NCI-H748 treated with DMSO at 0.1 percent for 48 hours (cell line): ENCODE data around the gene TVP23C.

Source experiments
- DNase-seq: peaks from one replicate; lab custom pipeline; 2025; lab: John Stamatoyannopoulos, UW

TVP23C gene

DNA sequence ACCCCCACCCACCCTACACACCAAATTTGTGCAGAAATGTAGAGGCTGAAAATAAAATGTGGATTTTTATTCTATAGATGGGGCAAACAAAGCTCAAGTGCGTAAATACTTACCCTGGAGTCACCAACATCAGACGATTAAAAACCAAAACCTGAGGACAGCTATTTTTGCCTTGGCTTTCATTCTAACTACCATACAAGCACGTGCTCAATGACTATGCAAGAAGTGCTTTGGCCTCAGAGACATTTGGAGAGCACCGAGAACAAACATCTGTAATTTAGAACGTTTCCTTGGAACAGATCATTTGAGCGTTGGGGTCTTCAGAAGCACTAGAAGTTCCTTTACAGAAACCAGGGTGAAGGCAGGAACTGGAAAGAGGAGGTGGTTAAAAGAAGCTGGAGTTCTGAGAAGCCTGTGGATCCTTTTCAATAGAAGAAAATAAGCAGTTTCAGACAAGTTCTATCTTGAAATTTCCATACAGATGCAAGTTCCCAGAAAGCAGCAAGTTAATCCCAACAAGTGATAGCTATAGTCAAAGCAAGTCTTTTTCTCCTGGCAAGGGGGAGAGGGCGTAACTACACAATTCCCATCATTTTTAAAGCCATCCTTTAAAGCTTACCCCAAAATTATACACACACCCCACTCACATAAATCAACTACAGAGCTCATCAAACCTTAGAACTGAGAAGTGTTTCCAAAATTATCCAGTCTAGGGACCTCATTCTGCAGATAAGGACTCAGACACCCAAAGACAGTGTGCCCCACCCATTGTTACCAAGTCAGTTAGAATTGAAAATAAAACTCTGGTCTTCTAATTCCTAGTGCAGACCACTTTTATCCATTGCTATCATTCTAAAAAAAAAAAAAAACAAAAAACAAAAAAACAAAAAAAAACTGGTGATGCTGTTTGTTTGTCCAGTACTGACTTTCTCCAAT is 66.3 kb downstream of the TVP23C start:
- DNase-seq: no peak

DNA sequence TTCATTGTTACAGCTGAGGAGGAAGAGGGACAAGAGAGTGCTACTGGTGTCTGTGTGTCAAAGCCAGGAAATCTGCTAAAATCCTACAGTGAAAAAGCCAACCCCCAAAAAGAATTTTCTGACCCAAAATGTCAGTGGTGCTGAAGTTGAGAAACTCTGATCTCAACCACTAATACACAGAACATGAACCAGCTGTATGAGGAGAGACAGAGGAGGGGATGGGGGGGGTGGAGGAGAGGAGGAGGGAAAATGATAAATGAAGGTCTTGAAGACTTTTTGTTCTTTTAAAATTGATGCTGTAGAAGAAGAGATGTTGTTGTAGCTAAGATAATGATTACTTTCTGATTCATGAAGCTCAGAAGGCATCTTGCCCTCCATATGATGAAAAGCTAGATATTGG is 68.5 kb downstream of the TVP23C start:
- no peak for DNase-seq

DNA sequence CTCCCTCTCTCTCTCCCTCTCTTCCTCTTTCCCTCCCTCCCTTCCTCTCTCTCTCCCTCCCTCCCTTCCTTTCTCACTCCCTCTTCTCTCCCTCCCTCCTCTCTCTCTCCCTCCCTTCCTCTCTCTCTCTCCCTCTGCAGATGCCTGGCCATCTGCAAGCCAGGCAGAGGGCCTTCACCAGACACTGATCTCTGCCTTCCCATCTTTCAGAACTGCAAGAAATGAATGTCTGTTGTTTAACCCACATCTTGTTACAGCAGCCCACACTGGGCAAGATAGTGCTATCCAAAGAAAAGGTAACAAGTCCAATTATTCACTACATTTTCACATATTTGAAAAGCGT is 69.6 kb downstream of the TVP23C start:
- no peak for DNase-seq

DNA sequence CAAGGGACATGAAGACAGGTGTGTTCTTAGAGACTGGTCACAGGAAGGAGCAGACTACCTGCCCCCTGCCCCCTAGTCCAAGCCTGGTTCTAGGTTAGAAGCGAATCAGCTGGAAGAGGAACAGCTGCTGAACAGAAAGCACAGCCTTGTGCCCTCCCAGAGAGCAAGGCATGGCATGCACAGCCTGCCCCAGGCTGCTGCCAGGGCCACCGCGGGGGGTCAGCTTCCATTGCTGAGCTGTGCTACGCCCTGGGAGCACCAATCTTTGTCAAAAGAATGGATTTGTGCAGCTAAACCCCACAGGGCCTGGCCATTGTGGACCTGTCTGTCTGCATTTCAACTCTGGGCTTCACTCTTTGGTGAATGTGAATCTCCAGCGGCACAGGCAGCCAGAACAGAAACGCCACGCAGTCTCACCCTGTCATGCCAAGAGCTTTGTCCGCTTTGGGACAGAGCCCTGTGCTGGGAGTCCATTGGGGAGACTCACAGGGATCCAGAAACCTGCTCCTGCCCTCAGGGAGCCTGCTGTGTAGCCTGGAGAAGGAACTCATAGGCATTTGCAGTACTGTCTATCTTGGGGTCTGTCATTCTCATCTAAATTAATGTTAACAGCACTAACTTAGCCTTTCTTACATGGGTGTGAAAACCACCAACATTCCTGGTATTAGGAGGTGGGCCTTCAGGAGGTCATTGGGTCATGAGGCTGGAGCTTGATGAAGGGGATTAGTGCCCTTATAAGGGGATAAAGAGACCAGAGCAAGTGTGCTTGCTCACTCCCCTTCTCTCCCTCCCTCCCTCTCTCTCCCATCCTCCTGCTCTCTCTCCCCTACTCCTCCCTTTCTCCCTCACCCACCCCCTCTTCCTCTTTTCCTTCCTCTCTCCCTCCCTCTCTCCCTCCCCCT is 70.2 kb downstream of the TVP23C start:
- no peak for DNase-seq

DNA sequence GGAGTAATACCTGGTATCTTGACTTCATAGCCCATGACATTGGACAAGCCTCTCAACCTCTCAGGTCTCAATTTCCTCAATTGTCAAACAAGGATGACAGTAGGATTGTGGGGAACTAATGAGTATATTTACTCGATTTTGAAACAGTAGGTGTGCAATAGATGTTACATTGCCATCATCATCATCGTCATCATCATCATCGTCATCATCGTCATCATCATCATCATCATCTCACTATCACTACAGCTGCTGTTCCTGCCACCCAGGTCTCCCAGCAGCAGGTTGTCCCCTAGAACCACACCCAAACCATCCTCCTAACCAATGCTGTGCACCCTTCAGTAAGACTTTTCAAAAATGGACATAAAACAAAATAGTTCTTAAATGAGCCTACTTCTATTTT is 71.1 kb downstream of the TVP23C start:
- no peak for DNase-seq

DNA sequence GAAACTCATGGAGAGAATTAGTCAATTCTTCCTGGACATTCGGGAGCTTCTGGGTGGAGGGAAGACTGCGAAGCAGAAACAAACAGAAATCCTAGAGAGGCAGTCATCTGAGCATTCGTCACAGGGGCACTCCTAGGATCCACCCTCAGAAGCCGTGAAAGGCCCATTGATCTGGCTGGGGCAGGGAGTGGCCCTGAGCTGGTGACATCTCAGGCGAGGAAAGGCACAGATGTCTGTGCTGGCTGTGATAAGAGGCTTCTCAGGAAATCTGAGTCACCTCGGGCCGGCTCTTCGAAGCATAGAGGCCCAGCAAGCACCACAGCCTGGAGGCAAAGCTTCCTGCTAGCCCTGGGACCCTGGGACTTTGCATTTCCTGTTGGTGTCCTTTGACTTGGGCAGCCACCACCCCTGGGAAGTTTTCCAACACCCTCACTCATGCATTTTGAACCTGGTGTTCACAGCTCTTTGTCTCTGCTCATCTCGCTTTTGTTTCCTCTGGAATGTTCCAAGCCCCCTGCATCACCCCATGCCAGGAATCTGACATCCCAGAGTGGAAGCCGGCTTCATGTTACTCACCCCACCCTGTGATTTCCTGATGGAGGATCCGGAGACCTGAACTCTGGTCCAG is 72.5 kb downstream of the TVP23C start:
- DNase-seq: no peak

DNA sequence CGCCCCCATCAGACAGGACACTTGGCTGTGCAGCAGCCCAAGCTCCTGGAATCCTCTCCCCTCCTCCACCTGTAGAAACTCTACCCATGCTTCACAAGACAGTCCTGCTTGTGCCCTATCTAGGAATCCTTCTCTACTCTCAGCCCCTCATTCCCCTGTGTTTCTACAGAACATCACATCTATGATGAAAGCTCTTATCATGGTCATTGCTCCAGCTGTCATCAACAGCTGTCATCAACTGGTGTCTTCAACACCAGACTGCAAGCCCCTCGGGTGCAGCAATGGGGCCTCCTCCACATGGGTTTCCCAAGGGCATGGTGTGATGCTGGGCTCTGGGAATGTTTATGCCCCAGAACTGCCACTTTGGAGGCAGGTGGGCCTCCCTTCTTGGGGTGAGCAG is 74.7 kb downstream of the TVP23C start:
- DNase-seq: no peak

DNA sequence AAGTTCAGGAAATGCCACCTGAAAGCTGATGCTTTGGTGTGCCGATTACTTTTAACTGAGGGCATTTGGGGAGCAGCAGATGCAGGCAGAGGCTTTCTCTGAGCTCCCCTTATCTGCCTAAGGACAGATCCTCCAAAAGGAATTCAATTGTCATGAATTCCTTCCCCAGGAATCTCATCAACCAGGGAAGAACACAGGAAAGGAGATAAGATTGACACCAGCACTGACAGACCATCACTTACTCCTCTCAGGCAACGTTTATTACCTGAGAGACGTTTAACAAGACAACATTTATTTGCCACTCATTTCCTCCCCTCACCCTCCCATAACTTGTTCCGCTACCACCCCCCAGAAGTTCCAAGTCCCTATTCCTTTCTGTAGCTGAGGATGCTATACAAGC is 78.2 kb downstream of the TVP23C start:
- DNase-seq: no peak

DNA sequence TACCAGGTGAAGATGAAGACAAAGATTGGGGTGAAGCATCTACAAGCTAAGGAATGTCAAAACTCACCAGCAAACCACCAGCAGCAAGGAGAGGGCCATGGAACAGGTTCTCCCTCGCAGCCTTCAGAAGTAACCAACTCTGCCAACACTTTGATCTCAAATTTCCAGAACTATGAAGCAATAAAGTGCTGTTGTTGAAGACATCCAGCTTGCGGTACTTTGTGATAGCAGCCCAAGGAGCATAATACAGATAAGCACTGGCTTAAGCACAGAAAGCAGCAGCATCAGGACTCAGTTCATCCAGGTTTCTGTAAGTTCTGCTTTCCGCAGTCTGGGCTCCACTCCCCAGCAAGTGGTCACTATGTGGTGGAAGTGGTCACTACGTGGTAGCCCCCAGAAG is 79.9 kb downstream of the TVP23C start:
- DNase-seq: no peak

DNA sequence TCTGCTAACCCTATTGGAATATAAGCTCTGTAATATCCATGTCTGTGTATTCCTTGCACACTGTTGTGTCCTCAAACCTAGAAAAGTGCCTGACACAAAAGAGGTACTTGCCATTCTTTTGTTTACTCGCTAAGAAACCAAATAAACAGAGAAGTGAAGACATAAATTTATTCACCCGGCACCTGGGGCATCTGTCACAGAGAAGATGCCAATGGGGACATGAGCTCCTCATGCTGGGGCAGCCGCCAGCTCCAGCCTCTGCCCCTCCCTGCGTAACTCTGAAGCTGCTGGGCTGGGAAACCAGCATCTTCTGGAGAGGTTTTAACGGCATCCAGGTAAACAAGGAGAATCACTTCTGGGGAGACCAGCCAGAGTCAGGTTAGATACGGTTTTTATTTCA is 80.8 kb downstream of the TVP23C start:
- no peak for DNase-seq

DNA sequence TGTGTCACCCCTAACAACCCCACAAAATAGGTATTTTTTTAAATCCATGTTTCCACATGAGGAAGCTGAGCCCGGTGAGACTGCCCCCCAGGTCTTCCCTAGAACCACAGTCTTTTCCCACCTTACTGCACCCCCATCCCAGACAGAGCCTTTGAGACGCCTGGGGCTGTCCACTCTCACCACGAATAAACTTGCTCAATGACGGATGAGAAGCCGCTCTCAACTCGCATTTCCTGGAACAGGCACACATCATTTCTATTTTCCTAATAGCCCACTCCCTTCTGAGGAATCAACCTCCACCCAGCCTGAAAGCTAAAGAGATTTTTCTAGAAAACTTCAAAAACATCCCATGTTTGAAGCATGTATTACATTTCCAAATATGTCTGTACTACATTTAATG is 81.8 kb downstream of the TVP23C start:
- DNase-seq: no peak

DNA sequence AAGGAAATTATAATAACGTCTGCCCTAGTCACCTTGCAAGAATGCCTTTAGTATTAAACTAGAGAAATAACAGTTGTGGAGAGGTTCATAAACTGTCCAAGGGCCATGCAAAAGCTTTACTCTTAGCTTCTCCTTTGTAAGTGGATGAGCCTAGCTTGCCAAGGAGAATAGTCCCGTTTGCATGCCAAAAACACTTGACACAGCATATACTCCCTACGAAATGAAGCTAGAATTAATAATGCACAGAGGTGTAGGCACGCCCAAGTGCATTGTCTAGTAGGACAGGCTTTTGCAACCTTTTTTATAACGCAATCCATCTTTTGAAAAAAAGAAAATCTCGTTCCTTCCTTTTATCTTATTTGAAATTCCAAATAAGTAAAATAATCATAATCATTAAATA is 83.1 kb downstream of the TVP23C start:
- no peak for DNase-seq

DNA sequence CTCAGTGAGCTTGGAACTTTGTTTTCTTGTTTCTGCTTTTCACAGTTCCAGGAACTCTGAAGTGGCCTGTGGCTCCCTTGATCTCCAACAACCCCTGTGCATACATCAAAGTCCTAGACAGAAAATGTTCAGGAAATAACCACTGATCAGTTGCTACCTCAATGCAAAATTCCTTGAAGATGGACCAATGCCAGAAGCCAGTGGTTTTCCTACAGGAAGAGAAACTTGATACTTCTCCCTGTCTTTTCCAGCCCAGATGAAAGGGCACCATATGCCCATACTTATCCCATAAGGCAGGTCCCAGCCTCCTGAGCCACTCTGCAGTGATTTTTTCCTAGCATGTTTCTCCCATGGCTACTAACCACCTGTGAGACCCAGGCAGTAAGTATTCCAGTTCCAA is 83.6 kb downstream of the TVP23C start:
- no peak for DNase-seq

DNA sequence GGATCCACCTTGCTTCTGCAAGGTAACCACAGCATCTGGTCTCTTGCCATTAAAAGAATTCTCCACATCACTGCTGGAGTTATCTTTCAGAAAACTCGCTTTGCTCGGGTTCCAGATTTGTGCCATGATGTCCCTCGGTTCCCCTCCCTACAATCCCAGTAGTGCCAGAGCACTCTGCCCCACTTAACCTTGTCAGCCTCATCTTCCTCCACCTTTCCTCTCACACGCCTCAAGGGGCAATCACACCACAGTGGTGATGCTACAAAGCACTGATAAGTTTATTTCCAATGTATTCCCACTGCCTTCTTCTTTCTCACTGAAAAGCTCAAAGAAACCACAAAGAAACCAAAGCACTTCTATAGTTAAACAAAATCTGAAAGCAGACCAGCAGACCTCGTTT is 84.4 kb downstream of the TVP23C start:
- DNase-seq: no peak

DNA sequence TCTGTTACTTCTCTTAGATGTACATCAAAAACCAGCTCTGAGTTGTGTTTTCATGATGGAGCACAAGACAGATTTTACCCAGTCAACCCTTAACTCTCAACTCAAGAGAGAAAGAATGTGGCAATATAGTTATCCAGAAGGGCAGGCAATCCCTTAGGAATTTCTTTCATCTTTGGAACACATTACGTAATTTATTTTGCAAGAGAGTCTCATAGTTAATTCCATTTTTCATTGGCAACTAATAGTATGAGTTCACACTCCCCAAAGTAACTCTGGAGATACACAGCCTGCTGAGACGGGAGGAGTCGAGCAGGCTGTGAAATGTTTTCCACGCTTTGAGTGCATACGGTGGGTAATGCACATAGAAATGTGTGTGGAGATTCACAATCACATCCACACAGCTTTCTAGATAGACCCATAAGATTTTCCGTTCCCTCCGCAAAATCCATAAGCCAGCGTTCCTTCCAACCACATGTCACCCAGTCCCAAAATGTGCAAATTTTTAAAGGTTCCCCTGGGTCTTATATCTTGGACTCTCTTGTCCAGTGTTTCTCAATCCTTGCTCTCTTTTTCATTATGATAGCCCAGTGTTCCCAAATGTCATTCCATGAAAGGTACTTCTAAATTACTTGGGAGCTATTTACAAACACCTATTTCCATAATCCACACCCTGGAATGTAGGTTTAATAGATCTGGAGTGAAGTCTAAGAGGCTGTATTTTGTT is 87.5 kb downstream of the TVP23C start:
- no peak for DNase-seq

DNA sequence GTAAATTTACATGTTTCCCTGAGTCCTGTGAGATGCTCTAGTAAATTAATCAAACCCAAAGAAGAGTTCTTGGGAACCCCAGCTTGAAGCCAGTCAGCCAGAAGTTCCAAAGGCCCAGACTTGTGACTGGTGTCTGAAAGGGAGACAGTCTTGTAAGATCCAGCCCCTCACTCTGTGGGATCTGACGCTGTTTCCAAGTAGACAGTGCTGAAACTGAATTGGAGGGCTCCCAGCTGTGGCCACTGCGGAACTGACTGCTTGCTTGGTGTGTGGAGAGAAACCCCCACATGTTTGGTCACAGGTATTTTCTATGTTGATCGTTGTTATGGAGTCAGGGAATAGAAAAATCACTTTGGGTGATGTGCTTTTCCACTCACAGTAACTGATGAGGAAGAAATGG is 90.4 kb downstream of the TVP23C start:
- no peak for DNase-seq

DNA sequence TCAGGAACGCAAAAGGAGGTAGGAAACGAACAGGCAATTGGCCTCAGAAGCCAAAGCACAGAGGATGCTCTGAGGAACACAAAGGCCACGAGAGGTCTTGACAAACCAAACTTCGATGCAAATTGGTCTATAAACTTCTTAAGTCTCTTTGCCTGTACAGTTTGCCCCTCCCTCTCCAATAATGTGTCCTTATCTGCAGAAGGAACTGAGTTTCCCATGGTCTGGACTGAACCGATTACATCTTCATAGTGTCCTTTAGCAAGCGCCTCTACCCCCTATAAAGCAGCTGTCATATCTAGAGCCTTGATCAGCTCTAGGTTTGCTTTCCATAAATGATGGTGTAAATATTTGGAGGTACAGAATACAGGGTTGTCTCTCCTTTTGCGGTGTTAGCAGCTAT is 92.7 kb downstream of the TVP23C start:
- DNase-seq: no peak

DNA sequence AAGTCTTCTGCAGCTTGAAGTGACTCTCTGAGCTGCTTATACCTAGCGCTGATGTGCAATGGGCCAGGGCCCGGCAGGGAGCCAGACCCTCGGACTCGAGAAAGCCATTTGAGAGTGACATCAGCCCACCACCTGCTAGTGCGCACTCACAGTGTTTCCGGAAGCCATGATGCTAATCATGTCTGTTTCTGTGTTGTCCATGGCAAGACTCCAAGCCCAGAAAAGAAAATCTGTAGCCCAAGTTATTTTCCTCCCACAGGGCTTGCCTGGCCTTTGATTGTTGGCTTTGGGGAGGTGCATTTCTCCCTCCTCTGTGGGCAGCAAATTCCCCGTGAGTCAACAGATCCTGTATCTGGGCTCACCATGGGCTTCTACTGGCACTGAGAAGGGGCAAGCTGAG is 94.0 kb downstream of the TVP23C start:
- no peak for DNase-seq

DNA sequence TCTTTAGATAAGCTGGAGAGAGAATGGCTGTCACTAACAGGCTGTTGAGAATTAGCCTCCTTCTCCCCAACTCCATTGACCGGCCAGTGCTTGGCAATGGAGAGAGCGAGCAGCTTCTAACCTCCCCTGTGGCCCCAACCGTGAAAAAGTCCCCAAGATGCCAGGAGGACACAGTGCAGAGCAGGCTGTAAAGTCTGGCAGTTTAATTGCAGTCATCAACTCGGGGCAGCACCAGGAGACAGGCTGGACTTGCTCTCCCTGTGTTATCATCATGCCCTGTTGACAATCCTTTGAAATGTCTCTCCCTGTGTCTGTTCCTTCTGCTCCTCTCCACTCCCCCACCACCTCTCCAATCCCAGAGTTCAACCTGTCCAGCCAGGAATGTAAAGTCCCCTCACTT is 95.2 kb downstream of the TVP23C start:
- DNase-seq: no peak

DNA sequence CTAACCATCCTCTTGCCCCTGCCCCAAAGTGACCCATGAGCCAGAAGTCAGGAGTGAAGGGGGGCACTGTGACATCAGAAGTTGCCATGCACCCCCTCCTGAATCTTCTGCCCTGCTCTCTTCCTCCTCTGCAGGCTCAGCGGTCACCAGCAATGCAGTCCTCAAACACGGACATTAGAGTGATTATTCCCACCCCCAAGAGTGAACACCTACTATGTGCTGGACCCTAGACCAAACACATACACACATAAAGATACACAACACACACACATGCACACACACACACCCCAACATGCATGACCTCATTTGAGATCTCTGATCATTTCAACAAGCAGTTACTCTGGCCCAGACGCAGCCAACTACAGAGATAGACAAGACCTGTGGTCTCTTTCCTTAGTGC is 95.7 kb downstream of the TVP23C start, which contains the start of gene CDRT4:
TSS of gene CDRT4 (minus strand) at position 30 of the 400 bp plus-strand sequence. CDS start 27,383 bp downstream, outside the sequence.
- no peak for DNase-seq

DNA sequence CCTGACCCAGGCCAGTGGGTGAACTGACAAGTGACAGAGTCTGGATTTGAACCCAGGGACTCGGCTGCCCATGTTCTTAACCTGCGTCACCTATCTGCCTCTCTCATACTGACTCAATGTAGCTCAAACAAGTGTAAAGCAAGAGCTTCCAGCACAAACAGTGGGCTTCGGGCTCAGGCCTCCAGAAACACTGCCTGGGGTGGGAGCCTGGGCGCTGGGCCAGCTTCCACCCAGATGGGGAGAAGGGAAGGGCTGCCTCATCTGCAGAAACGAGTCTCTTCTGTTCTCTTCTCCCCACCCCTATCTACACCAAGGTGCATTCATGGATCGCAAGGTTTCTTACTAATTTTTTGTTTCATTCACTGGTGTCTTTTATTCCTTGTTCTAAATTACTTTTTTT is 97.2 kb downstream of the TVP23C start:
- DNase-seq: no peak
